ENCODE results near the gene C4B.
A peak's percentile ranks its signal among the peaks of the same experiment; 100 is the strongest.
"Not testable (repeated sequence)": the region's sequence is repeated elsewhere in the genome, so short reads cannot be mapped to it uniquely, and the experiment has no call there.

C4B gene
- total RNA-seq = 0 to 0.36 (median 0.19) reads per million in 4 donors

GRCh38 chr6:32014547-32014946, at the start of gene C4B:
C4B (plus strand) TSS chr6:32014795; CDS start chr6:32014846, 51 bp downstream.
- not testable (repeated sequence) for DNase-seq

DNA sequence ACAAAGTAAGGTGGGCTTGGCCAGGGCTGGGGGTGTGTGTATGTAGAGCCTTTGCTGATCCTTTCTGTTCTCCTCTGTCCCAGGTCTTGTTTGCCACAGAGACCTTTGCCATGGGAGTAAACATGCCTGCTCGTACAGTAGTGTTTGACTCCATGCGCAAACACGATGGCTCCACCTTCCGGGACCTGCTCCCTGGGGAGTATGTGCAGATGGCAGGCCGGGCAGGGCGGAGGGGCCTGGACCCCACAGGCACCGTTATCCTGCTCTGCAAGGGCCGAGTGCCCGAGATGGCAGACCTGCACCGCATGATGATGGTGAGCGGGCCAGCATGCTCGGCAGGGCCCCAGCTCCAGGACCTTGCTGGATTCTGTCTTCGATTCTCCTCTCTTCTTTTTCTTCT, 48.9 kb upstream of the C4B start:
- no peak for DNase-seq

DNA sequence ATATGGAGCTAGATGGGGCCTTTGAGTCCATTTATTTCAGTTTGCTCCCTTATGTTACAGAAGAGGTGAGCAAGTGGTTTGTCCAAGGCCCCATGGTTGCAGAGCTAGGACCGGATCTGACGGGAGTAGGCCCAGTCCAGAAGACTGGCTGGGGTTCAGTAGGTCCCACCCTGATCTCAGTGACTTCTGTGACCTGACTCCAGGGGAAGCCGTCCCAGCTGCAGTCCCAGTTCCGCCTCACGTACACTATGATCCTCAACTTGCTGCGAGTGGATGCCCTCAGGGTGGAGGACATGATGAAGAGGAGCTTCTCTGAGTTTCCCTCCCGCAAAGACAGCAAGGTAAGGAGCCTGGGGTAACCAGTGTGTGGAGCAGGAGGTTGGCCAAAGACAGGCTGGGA, 48.1 kb upstream of the C4B start:
- no peak for DNase-seq

GRCh38 chr6:31966997-31967925, 47.3 kb upstream of the C4B start:
- no peak for DNase-seq

DNA sequence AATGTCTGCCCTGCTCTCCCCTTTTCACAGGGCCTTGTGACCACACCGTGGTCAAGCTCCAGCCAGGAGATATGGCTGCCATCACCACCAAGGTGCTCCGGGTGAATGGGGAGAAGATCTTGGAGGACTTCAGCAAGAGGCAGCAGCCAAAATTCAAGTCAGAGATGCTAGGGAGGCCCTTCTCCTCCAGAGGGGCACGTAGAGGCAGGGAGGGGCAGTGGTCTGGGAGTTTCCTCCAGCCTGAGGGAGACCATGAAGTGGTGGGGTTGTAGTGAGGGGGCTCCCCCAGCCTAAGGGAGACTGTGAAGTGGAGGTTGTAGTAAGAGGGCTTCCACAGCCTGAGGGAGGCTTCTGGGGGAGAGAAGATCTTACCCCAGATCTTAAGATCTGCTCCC, 46.7 kb upstream of the C4B start:
- no peak for DNase-seq

DNA sequence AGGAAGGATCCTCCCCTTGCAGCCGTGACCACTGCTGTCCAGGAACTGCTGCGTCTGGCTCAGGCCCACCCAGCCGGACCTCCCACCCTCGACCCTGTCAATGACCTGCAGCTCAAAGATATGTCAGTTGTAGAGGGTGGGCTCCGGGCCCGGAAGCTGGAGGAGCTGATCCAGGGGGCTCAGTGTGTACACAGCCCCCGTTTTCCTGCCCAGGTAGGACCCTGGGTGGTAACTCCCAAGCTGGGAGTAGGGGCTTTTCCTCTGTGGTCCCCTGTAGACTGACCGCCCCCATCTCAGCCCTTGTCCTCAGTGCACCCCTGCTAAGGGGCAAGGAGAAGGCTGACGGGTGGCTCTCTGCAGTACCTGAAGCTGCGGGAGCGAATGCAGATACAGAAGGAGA, 46.3 kb upstream of the C4B start:
- DNase-seq = no peak

DNA sequence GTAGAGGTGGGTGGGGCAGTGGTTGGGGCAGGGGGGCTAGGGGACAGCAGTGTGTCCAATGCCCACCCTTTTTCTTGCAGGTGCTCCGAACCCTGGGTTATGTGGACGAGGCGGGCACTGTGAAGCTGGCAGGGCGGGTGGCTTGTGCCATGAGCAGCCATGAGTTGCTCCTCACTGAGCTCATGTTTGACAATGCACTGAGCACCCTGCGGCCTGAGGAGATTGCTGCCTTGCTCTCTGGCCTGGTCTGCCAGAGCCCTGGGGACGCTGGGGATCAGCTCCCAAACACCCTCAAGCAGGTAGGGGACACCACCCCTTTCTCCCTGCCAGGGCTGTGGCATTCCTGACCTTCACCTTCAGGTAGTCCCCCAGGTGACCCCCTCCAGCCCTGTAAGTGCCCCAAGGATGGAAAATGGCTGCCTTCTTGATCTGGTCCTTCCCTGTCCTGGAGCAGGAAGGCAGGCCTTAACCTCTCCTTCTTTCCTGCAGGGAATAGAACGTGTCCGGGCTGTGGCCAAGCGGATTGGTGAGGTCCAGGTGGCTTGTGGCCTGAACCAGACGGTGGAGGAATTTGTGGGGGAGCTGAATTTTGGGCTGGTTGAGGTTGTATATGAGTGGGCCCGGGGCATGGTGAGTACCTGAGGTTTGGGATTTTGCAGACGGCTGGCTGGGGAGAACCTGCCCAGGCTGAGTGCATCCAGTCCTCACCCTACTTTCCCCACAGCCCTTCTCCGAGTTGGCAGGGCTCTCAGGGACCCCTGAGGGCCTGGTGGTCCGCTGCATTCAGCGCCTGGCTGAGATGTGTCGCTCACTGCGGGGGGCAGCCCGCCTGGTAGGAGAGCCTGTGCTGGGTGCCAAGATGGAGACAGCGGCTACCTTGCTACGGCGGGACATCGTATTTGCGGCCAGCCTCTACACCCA, 45.5 kb upstream of the C4B start:
- DNase-seq = no peak

GRCh38 chr6:31969712-31970603, 44.6 kb upstream of the C4B start:
- no peak for DNase-seq

GRCh38 chr6:31970604-31971271, 43.9 kb upstream of the C4B start:
- DNase-seq = no peak

GRCh38 chr6:31971279-31971992, 43.2 kb upstream of the C4B start:
- no peak for DNase-seq

DNA sequence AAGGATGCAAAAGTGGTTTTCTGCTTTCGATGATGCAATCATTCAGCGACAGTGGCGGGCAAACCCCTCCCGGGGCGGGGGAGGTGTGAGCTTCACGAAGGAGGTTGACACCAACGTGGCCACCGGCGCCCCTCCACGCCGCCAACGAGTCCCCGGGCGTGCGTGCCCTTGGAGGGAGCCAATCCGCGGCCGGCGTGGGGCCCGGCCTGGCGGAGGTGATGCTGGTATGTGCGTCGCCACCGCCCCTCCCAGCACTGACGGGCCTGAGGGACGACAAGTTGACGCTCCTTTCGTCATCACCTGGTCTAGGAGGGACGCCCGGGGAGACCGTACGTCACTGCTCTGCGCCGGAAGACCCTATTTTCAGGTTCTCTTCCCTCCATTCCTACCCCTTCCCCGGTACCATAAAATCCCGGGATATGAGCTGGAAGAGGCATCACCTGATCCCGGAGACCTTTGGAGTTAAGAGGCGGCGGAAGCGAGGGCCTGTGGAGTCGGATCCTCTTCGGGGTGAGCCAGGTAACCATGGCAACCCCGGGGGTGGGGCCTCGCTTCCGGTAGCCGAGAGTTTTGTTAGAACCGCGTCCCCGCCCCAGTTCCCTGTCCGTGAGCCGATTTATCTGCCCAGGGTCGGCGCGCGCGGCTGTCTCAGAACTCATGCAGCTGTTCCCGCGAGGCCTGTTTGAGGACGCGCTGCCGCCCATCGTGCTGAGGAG, 42.4 kb upstream of the C4B start, which contains the start of gene DXO:
TSS of gene DXO (minus strand) at position 146 of the 716 bp plus-strand sequence. CDS start 463 bp downstream, outside the sequence.
- peak; percentile 97 to 99 (median 98) for DNase-seq

GRCh38 chr6:31972709-31973350, 41.8 kb upstream of the C4B start:
- no peak for DNase-seq

DNA sequence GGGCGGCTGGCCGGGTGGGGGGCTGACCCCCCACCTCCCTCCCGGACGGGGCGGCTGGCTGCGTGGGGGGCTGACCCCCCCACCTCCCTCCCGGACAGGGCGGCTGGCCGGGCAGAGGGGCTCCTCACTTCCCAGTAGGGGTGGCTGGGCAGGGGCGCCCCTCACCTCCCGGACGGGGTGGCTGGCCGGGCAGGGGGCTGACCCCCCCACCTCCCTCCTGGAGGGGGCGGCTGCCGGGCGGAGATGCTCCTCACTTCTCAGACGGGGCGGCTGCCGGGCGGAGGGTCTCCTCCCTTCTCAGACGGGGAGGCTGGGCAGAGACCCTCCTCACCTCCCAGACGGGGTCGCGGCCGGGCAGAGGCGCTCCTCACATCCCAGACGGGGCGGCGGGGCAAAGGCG, 38.5 kb upstream of the C4B start:
- DNase-seq = not testable (repeated sequence)

DNA sequence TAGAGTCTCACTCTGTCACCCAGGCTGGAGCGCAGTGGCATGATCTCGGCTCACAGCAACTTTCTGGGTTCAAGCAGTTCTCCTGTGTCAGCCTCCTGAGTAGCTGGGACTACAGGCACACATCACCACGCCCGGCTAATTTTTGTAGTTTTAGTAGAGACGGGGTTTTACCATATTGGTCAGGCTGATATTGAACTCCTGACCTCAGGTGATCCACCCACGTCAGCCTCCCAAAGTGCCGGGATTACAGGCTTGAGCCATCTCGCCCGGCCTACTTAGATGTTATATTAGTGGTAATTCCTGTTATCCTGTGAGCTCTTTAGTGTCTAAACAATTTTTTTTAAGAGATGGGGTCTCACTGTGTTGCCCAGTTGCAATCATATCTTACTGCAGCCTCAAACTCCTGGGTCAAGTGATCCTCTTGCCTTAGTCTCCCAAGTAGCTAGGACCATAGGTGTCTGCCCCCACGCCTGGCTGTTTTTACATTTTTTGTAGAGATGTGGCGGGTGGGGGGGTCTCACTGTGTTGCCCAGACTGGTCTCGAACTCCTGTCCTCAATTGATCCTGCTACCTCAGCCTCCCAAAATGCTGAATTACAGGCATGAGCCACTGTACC, 36.7 kb upstream of the C4B start:
- no peak for DNase-seq

DNA sequence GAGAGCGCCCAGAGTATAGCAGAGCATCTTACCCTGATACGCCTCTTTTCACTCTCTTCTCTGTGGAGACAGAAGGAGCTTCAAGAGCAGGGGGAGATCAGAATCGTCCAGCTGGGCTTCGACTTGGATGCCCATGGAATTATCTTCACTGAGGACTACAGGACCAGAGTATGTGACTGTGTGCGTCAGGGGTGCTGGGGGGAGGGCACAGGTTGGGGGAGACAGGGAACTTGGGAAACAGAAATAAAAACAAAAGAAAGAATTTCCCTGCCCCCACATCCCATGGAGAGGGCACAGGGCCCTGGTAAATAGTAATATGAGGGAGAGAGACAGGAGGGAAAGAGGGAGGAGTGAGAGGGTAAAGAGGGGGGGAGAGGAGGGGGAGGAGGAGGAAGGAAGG, 35.8 kb upstream of the C4B start:
- no peak for DNase-seq

GRCh38 chr6:31979238-31979898, 35.2 kb upstream of the C4B start:
- no peak for DNase-seq

GRCh38 chr6:31980195-31980876, 34.3 kb upstream of the C4B start:
- DNase-seq = not testable (repeated sequence)

DNA sequence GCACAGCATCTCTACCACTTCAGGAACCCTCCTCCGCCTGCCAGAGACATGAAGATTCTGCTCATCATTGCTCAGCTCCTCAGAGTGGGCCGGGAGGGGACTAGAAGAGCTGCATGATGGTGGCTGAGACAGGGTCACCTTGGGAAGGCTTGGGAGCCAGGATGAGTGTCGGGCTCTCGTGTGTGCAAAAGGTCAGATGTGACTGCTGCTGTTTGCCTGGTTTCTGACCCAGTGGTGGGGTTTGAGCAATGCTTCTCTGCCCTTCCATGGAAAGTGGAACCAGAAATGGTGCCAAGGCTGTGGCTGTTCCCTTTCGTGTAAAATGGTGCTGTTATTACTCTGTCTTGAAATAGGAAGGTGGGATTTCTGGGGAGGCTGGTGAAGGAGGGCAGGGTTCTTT, 33.6 kb upstream of the C4B start:
- not testable (repeated sequence) for DNase-seq
